H9 (cell line): ENCODE data around the gene EPB41L2. TPM values are rescaled to one million over a fixed set of nuclear protein-coding genes. Genes with fewer than 3 reads are reported as not detected.

Experiments
- DNase-seq: peaks from one replicate; pipeline ENCODE4 v3.0.0-alpha.2; 2017
- H2AFZ ChIP-seq: one replicate; pipeline ENCODE4 v1.6.1; 2013; ENCODE audit warnings: mild to moderate bottlenecking, low read length, control low read depth, moderate library complexity
- H2AK5ac ChIP-seq: 2 replicates; pipeline ENCODE4 v1.6.1; 2013; ENCODE audit warnings: low read length, control low read depth, mixed read lengths; ENCODE audit not compliant: insufficient read length
- H2BK120ac ChIP-seq: one replicate; pipeline ENCODE4 v1.6.1; 2013; ENCODE audit warnings: low read depth, mild to moderate bottlenecking, low read length, control low read depth, inconsistent platforms; ENCODE audit not compliant: poor library complexity, severe bottlenecking
- H2BK12ac ChIP-seq: 2 replicates; pipeline ENCODE4 v1.6.1; 2013; ENCODE audit warnings: low read length, control low read depth, mixed read lengths, low read depth; ENCODE audit not compliant: insufficient read length
- H2BK15ac ChIP-seq: 2 replicates; pipeline ENCODE4 v1.6.1; 2013; ENCODE audit warnings: low read depth, low read length, control low read depth
- H2BK20ac ChIP-seq: one replicate; pipeline ENCODE4 v1.6.1; 2013; ENCODE audit warnings: low read depth, mild to moderate bottlenecking, low read length, control low read depth, inconsistent platforms; ENCODE audit not compliant: poor library complexity, severe bottlenecking
- H2BK5ac ChIP-seq: 2 replicates; pipeline ENCODE4 v1.6.1; 2013; ENCODE audit warnings: low read length, control low read depth, mixed read lengths; ENCODE audit not compliant: insufficient read length
- H3K14ac ChIP-seq: 2 replicates; pipeline ENCODE4 v1.6.1; 2013; ENCODE audit warnings: low read length, control low read depth; ENCODE audit not compliant: insufficient read depth
- H3K18ac ChIP-seq: 2 replicates; pipeline ENCODE4 v1.6.1; 2013; ENCODE audit warnings: low read depth, mild to moderate bottlenecking, mixed read lengths, low read length, control low read depth; ENCODE audit not compliant: insufficient read length
- H3K23ac ChIP-seq: 2 replicates; pipeline ENCODE4 v1.6.1; 2013; ENCODE audit warnings: low read length, control low read depth, mixed read lengths, low read depth; ENCODE audit not compliant: insufficient read length
- H3K23me2 ChIP-seq: 2 replicates; pipeline ENCODE4 v1.6.1; 2013; ENCODE audit warnings: low read depth, mild to moderate bottlenecking, mixed read lengths, low read length, control low read depth; ENCODE audit not compliant: insufficient read length, poor library complexity, severe bottlenecking
- H3K27ac ChIP-seq: 2 replicates; pipeline ENCODE4 v1.5.1; 2013; ENCODE audit warnings: low read length, control low read depth, mixed read lengths, low read depth; ENCODE audit not compliant: insufficient read length
- H3K27me3 ChIP-seq: 2 replicates; pipeline ENCODE4 v1.6.1; 2013; ENCODE audit warnings: low read length, control low read depth, inconsistent platforms; ENCODE audit not compliant: insufficient read depth
- H3K4ac ChIP-seq: 2 replicates; pipeline ENCODE4 v1.6.1; 2013; ENCODE audit warnings: low read depth, mild to moderate bottlenecking, control low read depth, inconsistent platforms, low read length, moderate library complexity
- H3K4me1 ChIP-seq: 2 replicates; pipeline ENCODE4 v1.6.1; 2013; ENCODE audit warnings: low read length, control low read depth, inconsistent platforms; ENCODE audit not compliant: insufficient read depth
- H3K4me2 ChIP-seq: 2 replicates; pipeline ENCODE4 v1.6.1; 2013; ENCODE audit warnings: low read length, control low read depth, mixed read lengths; ENCODE audit not compliant: insufficient read length, insufficient read depth
- H3K56ac ChIP-seq: 2 replicates; pipeline ENCODE4 v1.6.1; 2013; ENCODE audit warnings: low read depth, mild to moderate bottlenecking, mixed read lengths, low read length, control low read depth; ENCODE audit not compliant: insufficient read length
- H3K79me1 ChIP-seq: 2 replicates; pipeline ENCODE4 v1.6.1; 2013; ENCODE audit warnings: low read depth, mild to moderate bottlenecking, moderate library complexity, low read length, control low read depth, inconsistent platforms; ENCODE audit not compliant: insufficient read depth, poor library complexity, severe bottlenecking
- H3K79me2 ChIP-seq: 2 replicates; pipeline ENCODE4 v1.6.1; 2013; ENCODE audit warnings: low read length, control low read depth, inconsistent platforms; ENCODE audit not compliant: insufficient read depth
- H3K9ac ChIP-seq: 2 replicates; pipeline ENCODE4 v1.6.1; 2013; ENCODE audit warnings: low read length, control low read depth, mixed read lengths; ENCODE audit not compliant: insufficient read length; ENCODE audit errors: extremely low read depth
- H3K9me3 ChIP-seq: one replicate; pipeline ENCODE4 v1.6.1; 2013; ENCODE audit warnings: low read depth, low read length, inconsistent platforms; ENCODE audit not compliant: control insufficient read depth
- H3T11ph ChIP-seq: one replicate; pipeline ENCODE4 v1.6.1; 2013; ENCODE audit warnings: mild to moderate bottlenecking, low read length, control low read depth, inconsistent platforms
- H4K20me1 ChIP-seq: one replicate; pipeline ENCODE4 v1.6.1; 2013; ENCODE audit not compliant: control insufficient read depth, insufficient read length, insufficient read depth
- H4K5ac ChIP-seq: 2 replicates; pipeline ENCODE4 v1.6.1; 2013; ENCODE audit warnings: low read depth, mild to moderate bottlenecking, mixed read lengths, low read length, control low read depth; ENCODE audit not compliant: insufficient read length
- H4K8ac ChIP-seq: replicated peaks from 2 replicates; pipeline ENCODE4 v1.6.1; 2013; ENCODE audit warnings: low read length, control low read depth, mixed read lengths, low read depth; ENCODE audit not compliant: insufficient read length
- H4K91ac ChIP-seq: 2 replicates; pipeline ENCODE4 v1.6.1; 2013; ENCODE audit warnings: low read depth, mild to moderate bottlenecking, moderate library complexity, mixed read lengths, low read length, control low read depth; ENCODE audit not compliant: insufficient read length
- H3K27ac Mint-ChIP-seq, 3 experiments: 2 replicates in 2 of 3; 3 replicates in 1 of 3; pipeline ENCODE4 v1.8.0; 2020 to 2021; ENCODE audit warnings: mixed read lengths in 3 of 3, mild to moderate bottlenecking in 1 of 3, moderate library complexity in 1 of 3
- H3K27me3 Mint-ChIP-seq: 2 replicates; pipeline ENCODE4 v1.8.0; 2021; ENCODE audit warnings: low read depth, mild to moderate bottlenecking, moderate library complexity, mixed read lengths
- H3K36me3 Mint-ChIP-seq, 3 experiments: 2 replicates in 2 of 3; 3 replicates in 1 of 3; pipeline ENCODE4 v1.8.0; 2020 to 2021; ENCODE audit warnings: low read depth in 3 of 3, mixed read lengths in 3 of 3; ENCODE audit not compliant: insufficient read depth in 1 of 3
- H3K4me1 Mint-ChIP-seq, 2 experiments: 2 replicates each; pipeline ENCODE4 v1.8.0; 2020; ENCODE audit warnings: mixed read lengths in 2 of 2
- H3K4me3 Mint-ChIP-seq, 2 experiments: 2 replicates in 1 of 2; 3 replicates in 1 of 2; pipeline ENCODE4 v1.8.0; 2020 to 2021; ENCODE audit warnings: mild to moderate bottlenecking in 2 of 2, mixed read lengths in 2 of 2, moderate library complexity in 1 of 2
- H3K9me3 Mint-ChIP-seq, 2 experiments: 2 replicates in 1 of 2; 3 replicates in 1 of 2; pipeline ENCODE4 v1.8.0; 2020; ENCODE audit warnings: mild to moderate bottlenecking in 2 of 2, mixed read lengths in 2 of 2, moderate library complexity in 1 of 2
- WGBS: extraction: QIAGEN DNeasy Blood & Tissue Kit; methylation state at CpG from one replicate; pipeline ENCODE4 v1.1.7; 2013; ENCODE audit warnings: missing lambda C conversion rate, low lambda C conversion rate, mixed read lengths; ENCODE audit not compliant: insufficient read length; ENCODE audit errors: extremely low coverage; 5-methylcytosine and 5-hydroxymethylcytosine counted together
- total RNA-seq: library from RNA; stranded (reverse); gene quantifications from 2 replicates; pipeline ENCODE4 v1.2.1, GENCODE V29; 2021
- TF ChIP-seq, protein P1 (sequence below): fragments of 200-600 bp; sonication (generic); conservative IDR thresholded peaks from 3 replicates; pipeline ENCODE4 v1.8.0; 2021; ENCODE audit warnings: antibody characterized with exemption, mild to moderate bottlenecking

The EPB41L2 gene
- total RNA-seq, 1 experiment from 2014 or later = 90.2 TPM

GRCh38 chr6:130932438-130932837 is 130.6 kb downstream of the EPB41L2 start:
- Histone ChIP-seq H3K27ac (no peak overlapping the region), H3K23me2 (no peaks in the 10 kb centered on the region), H3K23ac (no peak overlapping the region), H3K4me2 (no peak overlapping the region), H3K79me1 (no peaks in the 10 kb centered on the region), H2AK5ac (no peak overlapping the region), H4K8ac (no peak overlapping the region), H3K4ac (no peak overlapping the region), H4K5ac (no peak overlapping the region), H3K56ac (no peak overlapping the region), H2BK5ac (no peak overlapping the region), H3K4me1 (peaks cover 4% of the 10 kb centered on the region; the same call in 1 of the 2 replicates), H3K79me2 (peaks cover 2% of the 10 kb centered on the region; the same call in 1 of the 2 replicates), H3K14ac (no peak overlapping the region), H3K9ac (no peak overlapping the region), H4K91ac (no peak overlapping the region), H2BK12ac (no peak overlapping the region), H2BK20ac (no peak overlapping the region), H3K18ac (no peak overlapping the region), H4K20me1 (no peaks in the 10 kb centered on the region), H3K27me3 (no peaks in the 10 kb centered on the region), H2BK15ac (no peak overlapping the region), H3T11ph (no peak overlapping the region), H2AFZ (no peak overlapping the region), H3K9me3 (no peaks in the 10 kb centered on the region), H2BK120ac (no peak overlapping the region)
- DNase-seq = no peak
- Mint-ChIP-seq H3K27me3 (no peaks in the 10 kb centered on the region), H3K9me3 (peaks cover 3 to 5% of the 10 kb centered on the region in 2 experiments; a peak in 3 of 5 replicates), H3K36me3 (peaks cover 3 to 12% (median 6%) of the 10 kb centered on the region in 3 experiments), H3K4me1 (peaks cover 21 to 24% of the 10 kb centered on the region in 2 experiments), H3K4me3 (no peak overlapping the region), H3K27ac (no peak overlapping the region)
- WGBS = no CpG with 5 or more reads among the region's 2 CpGs
- TF ChIP-seq, protein P1, sequence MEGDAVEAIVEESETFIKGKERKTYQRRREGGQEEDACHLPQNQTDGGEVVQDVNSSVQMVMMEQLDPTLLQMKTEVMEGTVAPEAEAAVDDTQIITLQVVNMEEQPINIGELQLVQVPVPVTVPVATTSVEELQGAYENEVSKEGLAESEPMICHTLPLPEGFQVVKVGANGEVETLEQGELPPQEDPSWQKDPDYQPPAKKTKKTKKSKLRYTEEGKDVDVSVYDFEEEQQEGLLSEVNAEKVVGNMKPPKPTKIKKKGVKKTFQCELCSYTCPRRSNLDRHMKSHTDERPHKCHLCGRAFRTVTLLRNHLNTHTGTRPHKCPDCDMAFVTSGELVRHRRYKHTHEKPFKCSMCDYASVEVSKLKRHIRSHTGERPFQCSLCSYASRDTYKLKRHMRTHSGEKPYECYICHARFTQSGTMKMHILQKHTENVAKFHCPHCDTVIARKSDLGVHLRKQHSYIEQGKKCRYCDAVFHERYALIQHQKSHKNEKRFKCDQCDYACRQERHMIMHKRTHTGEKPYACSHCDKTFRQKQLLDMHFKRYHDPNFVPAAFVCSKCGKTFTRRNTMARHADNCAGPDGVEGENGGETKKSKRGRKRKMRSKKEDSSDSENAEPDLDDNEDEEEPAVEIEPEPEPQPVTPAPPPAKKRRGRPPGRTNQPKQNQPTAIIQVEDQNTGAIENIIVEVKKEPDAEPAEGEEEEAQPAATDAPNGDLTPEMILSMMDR = no peak
